AG04449 (cell line): ENCODE results near the gene CENPB.

Experiments used
- CTCF ChIA-PET: fragments of 350-600 bp; formaldehyde crosslinking; extraction: SDS; loops from one replicate; lab custom pipeline; 2021; ENCODE audit warnings: antibody characterized with exemption; lab: Yijun Ruan, JAX
- POLR2A ChIA-PET: fragments of 400-600, 350-600 bp; formaldehyde crosslinking; extraction: SDS; loops from one replicate; lab custom pipeline; 2020; ENCODE audit warnings: antibody characterized with exemption, inconsistent platforms; lab: Yijun Ruan, JAX
- DNase-seq: peaks from one replicate; pipeline ENCODE4 v3.0.0-alpha.2; 2010; ENCODE audit warnings: low read depth, low spot score
- H3K4me3 ChIP-seq: 2 replicates; pipeline ENCODE4 v1.5.1; 2011; ENCODE audit warnings: low read depth, mild to moderate bottlenecking, control low read depth, low read length
- TF ChIP-seq, protein P1 (sequence below): IDR thresholded peaks from one replicate; pipeline ENCODE4 v1.5.1; 2011; ENCODE audit warnings: mild to moderate bottlenecking, moderate library complexity, low read length, control low read depth, inconsistent platforms; ENCODE audit not compliant: insufficient read depth; ENCODE audit errors: missing control alignments

The CENPB gene

DNA sequence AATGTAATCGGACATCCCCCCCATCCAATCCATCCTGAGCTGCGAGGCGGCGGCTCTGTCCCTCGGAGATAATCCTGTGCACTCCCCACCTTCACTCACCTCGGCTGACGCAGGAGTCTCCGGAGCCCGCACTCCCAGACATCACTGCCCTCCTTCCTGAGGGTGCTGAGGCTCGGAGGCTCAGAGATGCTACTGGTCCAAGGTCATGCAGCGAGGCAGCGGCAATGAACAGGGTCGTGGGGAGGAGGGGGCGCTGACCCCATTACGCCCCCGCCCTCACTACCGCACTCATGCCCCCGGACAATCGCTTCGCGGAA, 19.5 kb downstream of the CENPB start:
- DNase-seq, result no peak
- CTCF ChIA-PET, result interaction anchor here (0.6 to 6.8 kb wide), 14 partner anchors 11 to 156 kb away, joined by 3 to 89 read pairs (median 14); partner anchors contain the start of genes ADAM33, AP5S1, CENPB and SPEF1
- TF ChIP-seq, protein P1, sequence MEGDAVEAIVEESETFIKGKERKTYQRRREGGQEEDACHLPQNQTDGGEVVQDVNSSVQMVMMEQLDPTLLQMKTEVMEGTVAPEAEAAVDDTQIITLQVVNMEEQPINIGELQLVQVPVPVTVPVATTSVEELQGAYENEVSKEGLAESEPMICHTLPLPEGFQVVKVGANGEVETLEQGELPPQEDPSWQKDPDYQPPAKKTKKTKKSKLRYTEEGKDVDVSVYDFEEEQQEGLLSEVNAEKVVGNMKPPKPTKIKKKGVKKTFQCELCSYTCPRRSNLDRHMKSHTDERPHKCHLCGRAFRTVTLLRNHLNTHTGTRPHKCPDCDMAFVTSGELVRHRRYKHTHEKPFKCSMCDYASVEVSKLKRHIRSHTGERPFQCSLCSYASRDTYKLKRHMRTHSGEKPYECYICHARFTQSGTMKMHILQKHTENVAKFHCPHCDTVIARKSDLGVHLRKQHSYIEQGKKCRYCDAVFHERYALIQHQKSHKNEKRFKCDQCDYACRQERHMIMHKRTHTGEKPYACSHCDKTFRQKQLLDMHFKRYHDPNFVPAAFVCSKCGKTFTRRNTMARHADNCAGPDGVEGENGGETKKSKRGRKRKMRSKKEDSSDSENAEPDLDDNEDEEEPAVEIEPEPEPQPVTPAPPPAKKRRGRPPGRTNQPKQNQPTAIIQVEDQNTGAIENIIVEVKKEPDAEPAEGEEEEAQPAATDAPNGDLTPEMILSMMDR, result no peak
- peak overlapping the region; percentile 85 for H3K4me3 ChIP-seq
- POLR2A ChIA-PET, result interaction anchor here (0.9 to 2.4 kb wide), 4 partner anchors 11 to 80 kb away, joined by 4 to 28 read pairs (median 6); partner anchors contain the start of genes CENPB and SPEF1

DNA sequence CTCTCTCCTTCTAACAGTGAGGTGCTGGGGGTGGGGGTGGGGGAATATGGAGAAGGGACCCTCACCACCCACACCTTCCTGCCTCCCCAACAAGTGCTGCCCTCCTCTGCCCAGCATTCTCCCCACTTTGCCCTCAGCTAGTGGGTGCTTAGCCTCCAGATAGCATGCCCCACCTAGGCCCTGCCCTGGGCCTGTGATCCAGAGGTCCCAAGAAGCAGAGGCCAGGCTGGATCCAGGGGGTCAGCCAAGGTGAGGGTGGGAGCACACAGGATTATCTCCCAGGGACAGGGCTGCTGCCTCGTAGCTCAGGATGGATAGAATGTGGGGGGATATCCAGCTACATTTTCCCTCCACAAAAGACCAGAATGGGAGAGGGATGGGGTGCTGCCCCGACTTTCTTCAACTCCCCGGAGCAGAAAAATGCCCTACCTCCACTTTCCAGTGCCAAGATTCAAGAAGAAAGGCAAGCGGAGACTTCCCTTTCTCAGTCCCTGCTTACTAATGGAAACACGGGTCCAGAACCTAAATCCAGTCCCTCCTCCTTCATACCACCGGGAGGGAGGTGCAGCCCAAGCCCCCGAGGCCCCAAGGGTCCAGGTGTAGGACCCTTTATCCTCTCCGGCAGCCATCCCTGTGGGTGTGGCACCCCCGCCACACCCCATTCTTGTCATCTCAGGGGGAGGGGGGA, 20.0 kb downstream of the CENPB start:
- DNase-seq, result no peak
- H3K4me3 ChIP-seq, result peak overlapping the region; percentile 85
- ChIA-PET CTCF (interaction anchor here (0.6 to 6.8 kb wide), 12 partner anchors 11 to 318 kb away, joined by 3 to 89 read pairs (median 12); partner anchors contain the start of genes AP5S1 and SPEF1), POLR2A (interaction anchor here (0.6 kb wide), 1 partner anchor 168 kb away, joined by 3 read pairs; no protein-coding TSS in a partner anchor)
- TF ChIP-seq, protein P1, result no peak

DNA sequence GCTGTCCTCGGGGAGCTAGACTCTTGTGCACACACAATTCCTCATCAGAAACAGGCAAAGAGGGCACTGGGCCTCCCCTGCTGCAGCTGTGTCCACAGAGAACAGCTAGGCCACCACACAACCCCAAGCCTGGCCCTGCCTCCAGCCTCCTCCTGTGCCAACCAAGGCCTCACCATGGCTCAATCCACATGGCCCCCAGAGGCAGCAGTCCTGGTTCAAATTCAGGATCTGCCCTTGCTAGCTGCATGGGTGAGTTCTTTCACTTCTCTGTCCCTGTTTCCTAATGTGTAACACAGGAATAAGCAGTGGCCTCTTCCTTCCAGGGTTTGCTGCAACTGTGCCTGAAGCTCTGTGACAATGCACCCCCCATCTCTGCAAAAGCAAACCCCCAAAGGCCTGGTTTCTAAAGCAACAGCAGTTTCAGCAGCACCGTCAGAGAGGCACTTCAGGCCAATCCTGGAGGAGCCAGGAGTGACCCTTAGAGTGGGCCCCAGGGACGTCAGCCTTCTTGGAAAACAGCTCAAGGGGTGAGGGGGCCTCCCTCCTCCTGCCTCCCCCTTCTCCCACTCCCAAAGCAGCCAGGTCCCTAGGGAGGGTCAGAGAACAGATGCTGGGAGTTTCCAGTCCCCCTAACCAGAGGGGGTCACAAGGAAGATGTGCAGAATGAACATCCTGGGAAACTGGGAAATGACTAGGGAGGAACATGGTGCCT, 21.2 kb downstream of the CENPB start:
- ChIA-PET CTCF (interaction anchor here (1.1 to 6.8 kb wide), 7 partner anchors 9 to 89 kb away, joined by 4 to 89 read pairs (median 18); partner anchors contain the start of gene AP5S1), POLR2A (interaction anchor here (0.6 kb wide), 1 partner anchor 169 kb away, joined by 3 read pairs; no protein-coding TSS in a partner anchor)
- TF ChIP-seq, protein P1, result no peak
- DNase-seq, result no peak
- H3K4me3 ChIP-seq, result no peak overlapping the region

DNA sequence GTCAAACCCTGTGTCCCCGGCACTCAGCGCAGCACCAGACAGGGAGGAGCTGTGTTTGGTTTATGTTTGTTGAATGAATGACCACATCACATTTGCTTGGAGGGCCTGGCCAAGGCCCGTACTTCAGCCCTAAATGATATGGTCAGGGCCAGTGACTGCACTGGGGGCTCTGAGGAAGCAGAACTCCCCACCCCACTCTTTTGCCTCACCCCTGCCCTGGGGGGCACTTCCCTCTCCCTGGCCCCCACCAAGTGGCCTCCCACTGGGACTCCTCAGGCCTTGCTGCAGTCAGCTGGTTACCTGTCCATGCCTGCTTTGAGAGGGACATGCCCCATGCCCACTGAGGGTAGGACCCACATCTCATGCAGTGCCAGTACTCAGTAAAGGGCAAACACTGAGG, 21.9 kb downstream of the CENPB start:
- CTCF ChIA-PET, result interaction anchor here (2.1 to 6.8 kb wide), 3 partner anchors 9 to 54 kb away, joined by 10 to 89 read pairs (median 13); no protein-coding TSS in a partner anchor
- H3K4me3 ChIP-seq, result no peak overlapping the region
- POLR2A ChIA-PET, result no interaction called here
- no peak for DNase-seq
- TF ChIP-seq, protein P1, result no peak

- TF ChIP-seq, protein P1, result no peak
- no peak overlapping the region for H3K4me3 ChIP-seq
- no peak for DNase-seq
- ChIA-PET CTCF (interaction anchor here (3.1 to 6.8 kb wide), 2 partner anchors 8 to 53 kb away, joined by 10 to 89 read pairs; no protein-coding TSS in a partner anchor), POLR2A (no interaction called here)
Measured at GRCh38 chr20:3763671-3764601, 22.6 kb downstream of the CENPB start.
